ENCODE results near the gene SORCS2. TPM values are rescaled to one million over a fixed set of nuclear protein-coding genes. Genes with fewer than 3 reads are reported as not detected.

Gene SORCS2
- total RNA-seq, 1 donor from 2014 or later: 29.5 TPM

GRCh38 chr4:7208509-7209451 lies 16.4 kb downstream of the SORCS2 start:
- Mint-ChIP-seq H3K4me3 (ENCODE audit: unreplicated experiment) (no peak overlapping the region), H3K9me3 (ENCODE audit: unreplicated experiment) (peaks cover 5% of the 10 kb centered on the region), H3K27ac (ENCODE audit: unreplicated experiment) (no peak overlapping the region), H3K36me3 (ENCODE audit: unreplicated experiment) (no peaks in the 10 kb centered on the region), H3K4me1 (ENCODE audit: low read depth, unreplicated experiment) (peaks cover 15% of the 10 kb centered on the region), H3K27me3 (ENCODE audit: unreplicated experiment) (peaks cover 3% of the 10 kb centered on the region)
- no peak for DNase-seq
- no peak for TF ChIP-seq CTCF (IDR thresholded peaks at IDR 0.05; ENCODE audit: partially characterized antibody, unreplicated experiment)

- H3K4me3 Mint-ChIP-seq (ENCODE audit: unreplicated experiment): no peak overlapping the region
- DNase-seq: no peak
- H3K27ac Mint-ChIP-seq (ENCODE audit: unreplicated experiment): peak overlapping the region; percentile 77
- H3K4me1 Mint-ChIP-seq (ENCODE audit: low read depth, unreplicated experiment): peaks cover 15% of the 10 kb centered on the region
- TF ChIP-seq CTCF (IDR thresholded peaks at IDR 0.05; ENCODE audit: partially characterized antibody, unreplicated experiment): no peak
- H3K36me3 Mint-ChIP-seq (ENCODE audit: unreplicated experiment): peaks cover 7% of the 10 kb centered on the region
- H3K27me3 Mint-ChIP-seq (ENCODE audit: unreplicated experiment): peaks cover 3% of the 10 kb centered on the region
- peaks cover 6% of the 10 kb centered on the region for H3K9me3 Mint-ChIP-seq (ENCODE audit: unreplicated experiment)
Observed at GRCh38 chr4:7209699-7210098, 17.4 kb downstream of the SORCS2 start.

- H3K4me3 Mint-ChIP-seq (ENCODE audit: unreplicated experiment): no peak overlapping the region
- peaks cover 13% of the 10 kb centered on the region for H3K4me1 Mint-ChIP-seq (ENCODE audit: low read depth, unreplicated experiment)
- DNase-seq: no peak
- H3K27me3 Mint-ChIP-seq (ENCODE audit: unreplicated experiment): peaks cover 3% of the 10 kb centered on the region
- H3K36me3 Mint-ChIP-seq (ENCODE audit: unreplicated experiment): peaks cover 7% of the 10 kb centered on the region
- peaks cover 7% of the 10 kb centered on the region for H3K9me3 Mint-ChIP-seq (ENCODE audit: unreplicated experiment)
- no peak overlapping the region for H3K27ac Mint-ChIP-seq (ENCODE audit: unreplicated experiment)
- no peak for TF ChIP-seq CTCF (IDR thresholded peaks at IDR 0.05; ENCODE audit: partially characterized antibody, unreplicated experiment)
Observed at GRCh38 chr4:7210824-7211223, 18.5 kb downstream of the SORCS2 start.

- DNase-seq: no peak
- H3K4me3 Mint-ChIP-seq (ENCODE audit: unreplicated experiment): no peak overlapping the region
- no peak for TF ChIP-seq CTCF (IDR thresholded peaks at IDR 0.05; ENCODE audit: partially characterized antibody, unreplicated experiment)
- peaks cover 7% of the 10 kb centered on the region for H3K9me3 Mint-ChIP-seq (ENCODE audit: unreplicated experiment)
- H3K27me3 Mint-ChIP-seq (ENCODE audit: unreplicated experiment): peaks cover 5% of the 10 kb centered on the region
- H3K4me1 Mint-ChIP-seq (ENCODE audit: low read depth, unreplicated experiment): peaks cover 4% of the 10 kb centered on the region
- H3K27ac Mint-ChIP-seq (ENCODE audit: unreplicated experiment): no peak overlapping the region
- peaks cover 7% of the 10 kb centered on the region for H3K36me3 Mint-ChIP-seq (ENCODE audit: unreplicated experiment)
Observed at GRCh38 chr4:7212101-7212674, 19.9 kb downstream of the SORCS2 start.

GRCh38 chr4:7212921-7213320 lies 20.6 kb downstream of the SORCS2 start:
- DNase-seq: no peak
- Mint-ChIP-seq H3K27me3 (ENCODE audit: unreplicated experiment) (peaks cover 2% of the 10 kb centered on the region), H3K27ac (ENCODE audit: unreplicated experiment) (no peak overlapping the region), H3K9me3 (ENCODE audit: unreplicated experiment) (peaks cover 5% of the 10 kb centered on the region), H3K36me3 (ENCODE audit: unreplicated experiment) (peaks cover 7% of the 10 kb centered on the region), H3K4me3 (ENCODE audit: unreplicated experiment) (no peak overlapping the region), H3K4me1 (ENCODE audit: low read depth, unreplicated experiment) (peaks cover 7% of the 10 kb centered on the region)
- no peak for TF ChIP-seq CTCF (IDR thresholded peaks at IDR 0.05; ENCODE audit: partially characterized antibody, unreplicated experiment)
